Measurements from ENCODE around the gene RNF157. TPM values are rescaled to one million over a fixed set of nuclear protein-coding genes. Genes with fewer than 3 reads are reported as not detected.

The RNF157 gene
- total RNA-seq, 1 experiment from 2014 or later: 4.0 TPM

DNA sequence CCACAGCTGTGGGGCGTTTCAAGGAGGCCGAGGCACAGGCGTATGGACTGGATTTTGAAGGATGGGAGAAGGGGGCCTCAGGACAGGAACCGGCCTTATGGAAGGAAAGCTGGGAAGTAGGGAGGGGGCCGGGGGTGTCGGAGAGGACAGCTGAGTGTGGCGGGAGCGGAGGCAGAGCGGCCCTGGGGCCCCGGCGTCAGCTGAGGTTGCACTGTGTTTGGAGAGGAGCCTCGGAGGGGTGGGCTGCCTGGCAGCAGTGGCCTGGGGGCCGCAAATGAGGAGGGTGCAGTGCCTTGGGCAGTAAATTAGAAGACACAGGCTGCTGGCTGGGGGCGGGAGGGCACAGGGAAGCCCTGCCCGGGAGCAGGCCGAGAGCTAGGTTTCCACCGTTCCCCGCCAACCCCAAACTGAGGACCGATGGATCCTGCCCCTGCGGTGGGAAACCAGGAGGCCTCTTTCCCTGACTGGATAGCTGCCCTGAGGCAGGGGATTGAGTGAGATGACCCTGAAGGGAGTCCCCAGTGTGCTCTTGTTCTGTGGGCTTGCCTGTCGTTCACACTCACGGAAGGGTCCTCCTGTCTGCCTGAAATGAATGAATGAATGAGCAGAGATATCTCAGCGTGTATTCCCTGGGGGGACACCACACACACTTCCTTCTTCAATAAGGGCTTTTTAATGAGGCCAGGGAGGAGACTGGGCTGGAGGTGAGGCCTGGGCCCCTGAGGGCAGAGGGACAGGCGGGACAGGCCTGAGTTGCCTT lies 117.7 kb downstream of the RNF157 start:
- H3K27ac ChIP-seq (ENCODE audit: low read length): no peak overlapping the region
- H3K4me1 ChIP-seq (ENCODE audit: control insufficient read depth, insufficient read depth, low read length): no peaks in the 10 kb centered on the region
- H3K4me3 ChIP-seq (ENCODE audit: low read depth in 2 of 2, low read length in 2 of 2): no peak overlapping the region
- no TSS peak for BruUV-seq (replicated peaks)
- H3K27me3 ChIP-seq (ENCODE audit: control insufficient read depth, insufficient read depth, low read length): no peaks in the 10 kb centered on the region
- ChIA-PET POLR2A (interaction anchor here (0.6 kb wide), 1 partner anchor 19 kb away, joined by 6 read pairs; the partner anchor contains the start of gene FOXJ1), CTCF (interaction anchor here (0.5 to 7.1 kb wide), 7 partner anchors 8 to 173 kb away, joined by 3 to 63 read pairs (median 4); no protein-coding TSS in a partner anchor)
- DNase-seq (ENCODE audit: low read depth, low spot score) (no peak), ATAC-seq (no peak)
- no peaks in the 10 kb centered on the region for H3K9me3 ChIP-seq (ENCODE audit: control insufficient read depth, insufficient read depth, low read depth, low read length)
- intact Hi-C loops (cut with micrococcal nuclease; ENCODE audit: unreplicated experiment): loop anchor here (5.0 kb wide), 1 partner anchor 60 kb away; no protein-coding TSS in a partner anchor
- in situ Hi-C loops (cut with HindIII; ENCODE audit: low pct_unique_long_range_greater_than_20kb, low sequenced_read_pairs): no loop called here
- TF ChIP-seq POLR2AphosphoS5 (IDR thresholded peaks at IDR 0.05; ENCODE audit: low read depth, low read length): no peak
- TF ChIP-seq SIN3A (IDR thresholded peaks at IDR 0.05; ENCODE audit: borderline replicate concordance, insufficient read depth, low read depth, low read length): no peak
- TF ChIP-seq TCF7L2 (IDR thresholded peaks at IDR 0.05; ENCODE audit: low read depth, low read length): no peak
- TF ChIP-seq, protein P1, sequence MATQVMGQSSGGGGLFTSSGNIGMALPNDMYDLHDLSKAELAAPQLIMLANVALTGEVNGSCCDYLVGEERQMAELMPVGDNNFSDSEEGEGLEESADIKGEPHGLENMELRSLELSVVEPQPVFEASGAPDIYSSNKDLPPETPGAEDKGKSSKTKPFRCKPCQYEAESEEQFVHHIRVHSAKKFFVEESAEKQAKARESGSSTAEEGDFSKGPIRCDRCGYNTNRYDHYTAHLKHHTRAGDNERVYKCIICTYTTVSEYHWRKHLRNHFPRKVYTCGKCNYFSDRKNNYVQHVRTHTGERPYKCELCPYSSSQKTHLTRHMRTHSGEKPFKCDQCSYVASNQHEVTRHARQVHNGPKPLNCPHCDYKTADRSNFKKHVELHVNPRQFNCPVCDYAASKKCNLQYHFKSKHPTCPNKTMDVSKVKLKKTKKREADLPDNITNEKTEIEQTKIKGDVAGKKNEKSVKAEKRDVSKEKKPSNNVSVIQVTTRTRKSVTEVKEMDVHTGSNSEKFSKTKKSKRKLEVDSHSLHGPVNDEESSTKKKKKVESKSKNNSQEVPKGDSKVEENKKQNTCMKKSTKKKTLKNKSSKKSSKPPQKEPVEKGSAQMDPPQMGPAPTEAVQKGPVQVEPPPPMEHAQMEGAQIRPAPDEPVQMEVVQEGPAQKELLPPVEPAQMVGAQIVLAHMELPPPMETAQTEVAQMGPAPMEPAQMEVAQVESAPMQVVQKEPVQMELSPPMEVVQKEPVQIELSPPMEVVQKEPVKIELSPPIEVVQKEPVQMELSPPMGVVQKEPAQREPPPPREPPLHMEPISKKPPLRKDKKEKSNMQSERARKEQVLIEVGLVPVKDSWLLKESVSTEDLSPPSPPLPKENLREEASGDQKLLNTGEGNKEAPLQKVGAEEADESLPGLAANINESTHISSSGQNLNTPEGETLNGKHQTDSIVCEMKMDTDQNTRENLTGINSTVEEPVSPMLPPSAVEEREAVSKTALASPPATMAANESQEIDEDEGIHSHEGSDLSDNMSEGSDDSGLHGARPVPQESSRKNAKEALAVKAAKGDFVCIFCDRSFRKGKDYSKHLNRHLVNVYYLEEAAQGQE (IDR thresholded peaks at IDR 0.05; ENCODE audit: insufficient read depth in 1 of 2, low read depth in 2 of 2, low read length in 1 of 2): no peak
- TF ChIP-seq, protein P2, sequence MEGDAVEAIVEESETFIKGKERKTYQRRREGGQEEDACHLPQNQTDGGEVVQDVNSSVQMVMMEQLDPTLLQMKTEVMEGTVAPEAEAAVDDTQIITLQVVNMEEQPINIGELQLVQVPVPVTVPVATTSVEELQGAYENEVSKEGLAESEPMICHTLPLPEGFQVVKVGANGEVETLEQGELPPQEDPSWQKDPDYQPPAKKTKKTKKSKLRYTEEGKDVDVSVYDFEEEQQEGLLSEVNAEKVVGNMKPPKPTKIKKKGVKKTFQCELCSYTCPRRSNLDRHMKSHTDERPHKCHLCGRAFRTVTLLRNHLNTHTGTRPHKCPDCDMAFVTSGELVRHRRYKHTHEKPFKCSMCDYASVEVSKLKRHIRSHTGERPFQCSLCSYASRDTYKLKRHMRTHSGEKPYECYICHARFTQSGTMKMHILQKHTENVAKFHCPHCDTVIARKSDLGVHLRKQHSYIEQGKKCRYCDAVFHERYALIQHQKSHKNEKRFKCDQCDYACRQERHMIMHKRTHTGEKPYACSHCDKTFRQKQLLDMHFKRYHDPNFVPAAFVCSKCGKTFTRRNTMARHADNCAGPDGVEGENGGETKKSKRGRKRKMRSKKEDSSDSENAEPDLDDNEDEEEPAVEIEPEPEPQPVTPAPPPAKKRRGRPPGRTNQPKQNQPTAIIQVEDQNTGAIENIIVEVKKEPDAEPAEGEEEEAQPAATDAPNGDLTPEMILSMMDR (IDR thresholded peaks at IDR 0.05): no peak
- H3K36me3 ChIP-seq (ENCODE audit: control insufficient read depth, insufficient read depth, low read length): no peaks in the 10 kb centered on the region

DNA sequence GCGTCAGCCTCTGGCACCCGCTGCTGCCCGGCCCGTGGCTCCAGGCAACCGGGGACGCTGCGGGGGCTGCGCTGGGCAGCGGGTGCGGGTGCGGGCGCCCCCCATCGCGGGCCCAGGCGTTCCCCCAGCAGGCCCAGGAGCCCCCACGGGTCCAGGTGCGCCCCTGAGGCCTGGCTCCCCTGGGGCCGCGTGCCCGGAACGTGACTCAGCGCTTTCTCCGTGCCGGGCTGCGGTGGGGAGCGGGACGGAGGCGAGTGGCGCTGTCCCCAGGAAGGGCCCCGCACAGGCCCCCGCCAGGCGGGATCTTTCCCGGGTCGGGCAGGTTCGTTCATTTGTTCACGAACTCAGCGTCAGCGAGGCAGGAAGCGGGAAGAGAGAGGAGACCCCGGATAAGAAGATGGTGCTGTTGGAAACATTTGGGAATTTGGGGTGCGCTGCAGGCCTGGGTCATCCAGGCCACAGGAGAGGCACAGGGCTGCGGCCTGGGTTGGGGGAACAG lies 118.3 kb downstream of the RNF157 start:
- H3K9me3 ChIP-seq (ENCODE audit: control insufficient read depth, insufficient read depth, low read depth, low read length): no peaks in the 10 kb centered on the region
- ATAC-seq: no peak
- no peak overlapping the region for H3K27ac ChIP-seq (ENCODE audit: low read length)
- no peak overlapping the region for H3K4me3 ChIP-seq (ENCODE audit: low read depth in 2 of 2, low read length in 2 of 2)
- in situ Hi-C loops (cut with HindIII; ENCODE audit: low pct_unique_long_range_greater_than_20kb, low sequenced_read_pairs): no loop called here
- no peaks in the 10 kb centered on the region for H3K27me3 ChIP-seq (ENCODE audit: control insufficient read depth, insufficient read depth, low read length)
- H3K36me3 ChIP-seq (ENCODE audit: control insufficient read depth, insufficient read depth, low read length): no peaks in the 10 kb centered on the region
- no peak for DNase-seq (ENCODE audit: low read depth, low spot score)
- no TSS peak for BruUV-seq (replicated peaks)
- TF ChIP-seq TCF7L2 (IDR thresholded peaks at IDR 0.05; ENCODE audit: low read depth, low read length): no peak
- TF ChIP-seq, protein P2 (IDR thresholded peaks at IDR 0.05): no peak
- TF ChIP-seq POLR2AphosphoS5 (IDR thresholded peaks at IDR 0.05; ENCODE audit: low read depth, low read length): no peak
- TF ChIP-seq SIN3A (IDR thresholded peaks at IDR 0.05; ENCODE audit: borderline replicate concordance, insufficient read depth, low read depth, low read length): no peak
- TF ChIP-seq, protein P1 (IDR thresholded peaks at IDR 0.05; ENCODE audit: insufficient read depth in 1 of 2, low read depth in 2 of 2, low read length in 1 of 2): no peak
- ChIA-PET CTCF (interaction anchor here (0.7 to 7.1 kb wide), 7 partner anchors 9 to 219 kb away, joined by 3 to 63 read pairs (median 8); no protein-coding TSS in a partner anchor), POLR2A (no interaction called here)
- intact Hi-C loops (cut with micrococcal nuclease; ENCODE audit: unreplicated experiment): loop anchor here (2.0 to 5.0 kb wide), 2 partner anchors 60 to 157 kb away; no protein-coding TSS in a partner anchor
- no peaks in the 10 kb centered on the region for H3K4me1 ChIP-seq (ENCODE audit: control insufficient read depth, insufficient read depth, low read length)

Measured in Panc1 (cell line).